K562 (cell line): ENCODE data around the gene MRPL11. TPM values are rescaled to one million over a fixed set of nuclear protein-coding genes. Genes with fewer than 3 reads are reported as not detected.
A peak's percentile ranks its signal among the peaks of the same experiment; 100 is the strongest.

Experiments used
- BCL6 ChIP-seq: fragments of 250-450 bp; sonication (Bioruptor Pico); IDR thresholded peaks from 2 replicates; pipeline ENCODE4 v1.4.0; 2020
- BCLAF1 ChIP-seq, 2 experiments: fragments of 450-650 bp in 1 of 2; IDR thresholded peaks; 2 replicates each; pipeline ENCODE4 v1.6.1; 2011 to 2017; ENCODE audit warnings: low read depth in 2 of 2, antibody characterized with exemption in 1 of 2, borderline replicate concordance in 1 of 2, low read length in 1 of 2, mild to moderate bottlenecking in 1 of 2, mixed read lengths in 1 of 2; ENCODE audit not compliant: control insufficient read depth in 1 of 2
- DNMT1 ChIP-seq: fragments of 450-650 bp; IDR thresholded peaks from 2 replicates; pipeline ENCODE4 v1.6.1; 2016; ENCODE audit warnings: antibody characterized with exemption, mild to moderate bottlenecking
- FIP1L1 ChIP-seq: fragments of 200-400 bp; formaldehyde crosslinking; IDR thresholded peaks from 2 replicates; pipeline ENCODE4 v1.6.1; 2018; ENCODE audit warnings: mild to moderate bottlenecking, low read depth, low read length; ENCODE audit not compliant: poor library complexity, severe bottlenecking
- HDAC6 ChIP-seq: IDR thresholded peaks from 2 replicates; pipeline ENCODE4 v1.6.1; 2012; ENCODE audit warnings: low read depth, mild to moderate bottlenecking, control low read depth, inconsistent platforms, low read length, moderate library complexity
- MLX ChIP-seq, 2 experiments: fragments of 450-650 bp in 1 of 2; sonication (generic) in 1 of 2; formaldehyde crosslinking; conservative IDR thresholded peaks; 2 replicates each; pipeline versions ENCODE4 v1.4.0 to v1.8.1; 2020 to 2022; ENCODE audit warnings: mild to moderate bottlenecking in 1 of 2, missing genetic modification reagents in 1 of 2
- PCBP1 ChIP-seq: fragments of 200-400 bp; formaldehyde crosslinking; IDR thresholded peaks from 2 replicates; pipeline ENCODE4 v1.6.1; 2018; ENCODE audit warnings: mild to moderate bottlenecking, low read depth, low read length; ENCODE audit not compliant: poor library complexity, severe bottlenecking
- SMAD3 ChIP-seq: fragments of 450-650 bp; formaldehyde crosslinking; conservative IDR thresholded peaks from 2 replicates; pipeline ENCODE4 v1.4.0; 2020; ENCODE audit warnings: mild to moderate bottlenecking
- TBL1XR1 ChIP-seq, 2 experiments: IDR thresholded peaks; 2 replicates each; pipeline ENCODE4 v1.6.1; 2012; ENCODE audit warnings: improper control_type of control experiment in 2 of 2, low read length in 2 of 2, mild to moderate bottlenecking in 1 of 2
- TSHZ1 ChIP-seq: fragments of 250-450 bp; sonication (Bioruptor Pico); IDR thresholded peaks from 2 replicates; pipeline ENCODE4 v1.4.0; 2020; ENCODE audit warnings: mild to moderate bottlenecking, moderate library complexity
- ZFP36 ChIP-seq: fragments of 150-350 bp; IDR thresholded peaks from 2 replicates; pipeline ENCODE4 v1.6.1; 2018; ENCODE audit warnings: low read length, low read depth; ENCODE audit not compliant: partially characterized antibody
- ZNF239 ChIP-seq: fragments of 250-450 bp; sonication (Bioruptor Pico); IDR thresholded peaks from 2 replicates; pipeline ENCODE4 v1.4.0; 2020; ENCODE audit warnings: mild to moderate bottlenecking
- ZNF384 ChIP-seq: IDR thresholded peaks from 2 replicates; pipeline ENCODE4 v1.6.1; 2012; ENCODE audit warnings: low read depth, low read length, improper control_type of control experiment
- polyA plus RNA-seq, 8 experiments: library from polyadenylated mRNA; depleted of rRNA in 4 of 8; stranded (reverse) in 5 of 8; unstranded in 3 of 8; fragments of >200 nt; fragmentation: Nextera tagmentation in 2 of 8; fragmentation: Illumina TruSeq in 1 of 8; extraction: Ambion mirVana in 2 of 8; extraction: Trizol in 1 of 8; gene quantifications; 2 replicates each; pipeline versions ENCODE4 v1.2.1 to v1.2.3, GENCODE V29; 2011 to 2014; ENCODE audit warnings: inconsistent platforms in 1 of 8, missing spikeins in 1 of 8
- total RNA-seq, 7 experiments: library from RNA; depleted of rRNA in 6 of 7; stranded (reverse); fragments of >200 nt in 6 of 7; fragmentation: Illumina TruSeq in 2 of 7; extraction: Trizol in 2 of 7; gene quantifications; 2 replicates each; pipeline versions ENCODE4 v1.2.1 to v1.2.3, GENCODE V29; 2011 to 2021; ENCODE audit warnings: low replicate concordance in 1 of 7

Gene MRPL11
- total and polyA plus RNA-seq, 9 of the 15 experiments (the other 6 are each of a cell fraction or from before 2014, with no cell fraction given), result 33.0 to 173 (median 91.9) TPM

- no peak for TF ChIP-seq MLX (CRISPR knock-in tag; conservative IDR thresholded peaks at IDR 0.05)
- TF ChIP-seq ZNF384, result no peak
- TF ChIP-seq BCLAF1 (IDR thresholded peaks at IDR 0.05; ENCODE audit: borderline replicate concordance in 1 of 2, control insufficient read depth in 1 of 2, low read depth in 2 of 2, low read length in 1 of 2), result 0 out of 4 replicates have a peak, but pooled peaks of 1 of the 2 experiments have one; percentile 31
- TF ChIP-seq HDAC6, result no peak
- no peak for TF ChIP-seq PCBP1
- TF ChIP-seq SMAD3 (CRISPR knock-in tag), result 0 out of 2 replicates have a peak, but pooled peaks have one; percentile 19
- no peak for TF ChIP-seq ZNF239 (CRISPR knock-in tag)
- no peak for TF ChIP-seq TSHZ1 (CRISPR knock-in tag)
- TF ChIP-seq FIP1L1, result peak; percentile 75
- TF ChIP-seq ZFP36, result no peak
- no peak for TF ChIP-seq TBL1XR1 (IDR thresholded peaks at IDR 0.05; ENCODE audit: low read length in 2 of 2)
- TF ChIP-seq BCL6 (CRISPR knock-in tag), result no peak
- TF ChIP-seq DNMT1, result no peak
Measured at GRCh38 chr11:66480117-66480938, 41.7 kb upstream of the MRPL11 start, which contains the start of gene DPP3 (continued).
